Femur (tissue), 1 donor: Measurements from ENCODE around the gene PCDHB9.
"Not testable (repeated sequence)": the region's sequence is repeated elsewhere in the genome, so short reads cannot be mapped to it uniquely, and the experiment has no call there.

Source experiments
- DNase-seq: peaks from one replicate; pipeline ENCODE4 v3.0.0-alpha.2; 2017

Gene PCDHB9

GRCh38 chr5:141189131-141189530 lies 2.2 kb downstream of the PCDHB9 start:
- DNase-seq: not testable (repeated sequence)

GRCh38 chr5:141192110-141192725 lies 5.3 kb downstream of the PCDHB9 start, which contains the start of gene PCDHB10:
PCDHB10 (plus strand) TSS chr5:141192353; CDS start chr5:141192553, 200 bp downstream.
- DNase-seq: no peak

GRCh38 chr5:141194332-141194731 lies 7.4 kb downstream of the PCDHB9 start:
- DNase-seq: not testable (repeated sequence)

- no peak for DNase-seq
These were observed 9.4 kb downstream of the PCDHB9 start for GRCh38 chr5:141196363-141196762.

GRCh38 chr5:141199359-141200235 lies 12.6 kb downstream of the PCDHB9 start, which contains the start of gene PCDHB11:
PCDHB11 (plus strand) TSS chr5:141199627; CDS start chr5:141199775, 148 bp downstream.
- DNase-seq: no peak

- DNase-seq: not testable (repeated sequence)
These were observed 14.2 kb downstream of the PCDHB9 start for GRCh38 chr5:141201126-141201525.

GRCh38 chr5:141201646-141202045 lies 14.7 kb downstream of the PCDHB9 start:
- DNase-seq: not testable (repeated sequence)

GRCh38 chr5:141208478-141208877 lies 21.5 kb downstream of the PCDHB9 start, which contains the start of gene PCDHB12:
PCDHB12 (plus strand) TSS chr5:141208719; CDS start chr5:141208908, 189 bp downstream.
- no peak for DNase-seq

- not testable (repeated sequence) for DNase-seq
These were observed 23.3 kb downstream of the PCDHB9 start for GRCh38 chr5:141210281-141210680.

GRCh38 chr5:141210849-141211248 lies 23.9 kb downstream of the PCDHB9 start:
- DNase-seq: not testable (repeated sequence)

- not testable (repeated sequence) for DNase-seq
These were observed 26.8 kb downstream of the PCDHB9 start, which contains the start of gene PCDHB13 for GRCh38 chr5:141213656-141214339. PCDHB13 (plus strand) TSS chr5:141213919; CDS start chr5:141214124, 205 bp downstream.

GRCh38 chr5:141214583-141214982 lies 27.6 kb downstream of the PCDHB9 start:
- not testable (repeated sequence) for DNase-seq

- DNase-seq: not testable (repeated sequence)
These were observed 28.5 kb downstream of the PCDHB9 start for GRCh38 chr5:141215504-141215903.

GRCh38 chr5:141216035-141216434 lies 29.1 kb downstream of the PCDHB9 start:
- DNase-seq: not testable (repeated sequence)

GRCh38 chr5:141223112-141223783 lies 36.3 kb downstream of the PCDHB9 start, which contains the start of gene PCDHB14:
PCDHB14 (plus strand) TSS chr5:141223343; CDS start chr5:141223506, 163 bp downstream.
- DNase-seq: no peak

- not testable (repeated sequence) for DNase-seq
These were observed 37.9 kb downstream of the PCDHB9 start for GRCh38 chr5:141224844-141225243.

GRCh38 chr5:141225421-141225820 lies 38.5 kb downstream of the PCDHB9 start:
- DNase-seq: not testable (repeated sequence)

- DNase-seq: peak; percentile 34
These were observed 47.2 kb downstream of the PCDHB9 start for GRCh38 chr5:141234109-141234667.

- not testable (repeated sequence) for DNase-seq
These were observed 49.0 kb downstream of the PCDHB9 start for GRCh38 chr5:141235922-141236321.

- DNase-seq: no peak
These were observed 49.8 kb downstream of the PCDHB9 start for GRCh38 chr5:141236516-141237313.
